ENCODE results near the gene OSBPL3. TPM values are rescaled to one million over a fixed set of nuclear protein-coding genes. Genes with fewer than 3 reads are reported as not detected.

The OSBPL3 gene
- total and polyA plus RNA-seq, 8 donors = 2.0 to 25.0 (median 9.9) TPM

DNA sequence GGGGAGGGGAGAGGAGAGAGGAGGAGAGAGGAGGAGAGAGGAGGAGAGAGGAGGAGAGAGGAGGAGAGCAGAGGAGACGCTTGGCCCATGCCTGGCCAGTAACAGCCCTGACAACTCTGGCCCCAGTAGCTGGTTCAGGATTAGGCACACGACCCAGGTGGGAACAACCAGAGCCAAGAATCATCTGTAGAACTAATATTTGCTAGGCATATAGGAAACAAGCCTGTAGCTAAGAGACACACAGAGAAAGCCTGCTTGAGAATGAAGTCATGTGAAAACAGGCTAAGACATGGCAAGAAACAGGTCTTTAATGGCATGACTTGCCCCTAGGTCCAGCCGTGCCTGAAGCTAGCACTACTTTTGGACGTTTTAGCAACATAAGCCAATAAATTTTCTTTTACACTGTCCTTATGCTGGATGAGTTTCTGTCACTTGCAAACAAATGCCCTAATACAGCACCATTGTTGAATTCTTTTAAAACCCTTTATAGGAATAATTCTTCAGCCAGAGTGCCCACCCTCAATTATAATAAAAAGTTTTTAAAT lies 17.5 kb downstream of the OSBPL3 start:
- H3K4me3 ChIP-seq = no peak overlapping the region
- H3K27me3 ChIP-seq = no peaks in the 10 kb centered on the region
- H3K9me3 ChIP-seq = no peaks in the 10 kb centered on the region
- no peak for TF ChIP-seq POLR2AphosphoS5 (IDR thresholded peaks at IDR 0.05)
- no peak for TF ChIP-seq POLR2A (IDR thresholded peaks at IDR 0.05)
- TF ChIP-seq, protein P1, sequence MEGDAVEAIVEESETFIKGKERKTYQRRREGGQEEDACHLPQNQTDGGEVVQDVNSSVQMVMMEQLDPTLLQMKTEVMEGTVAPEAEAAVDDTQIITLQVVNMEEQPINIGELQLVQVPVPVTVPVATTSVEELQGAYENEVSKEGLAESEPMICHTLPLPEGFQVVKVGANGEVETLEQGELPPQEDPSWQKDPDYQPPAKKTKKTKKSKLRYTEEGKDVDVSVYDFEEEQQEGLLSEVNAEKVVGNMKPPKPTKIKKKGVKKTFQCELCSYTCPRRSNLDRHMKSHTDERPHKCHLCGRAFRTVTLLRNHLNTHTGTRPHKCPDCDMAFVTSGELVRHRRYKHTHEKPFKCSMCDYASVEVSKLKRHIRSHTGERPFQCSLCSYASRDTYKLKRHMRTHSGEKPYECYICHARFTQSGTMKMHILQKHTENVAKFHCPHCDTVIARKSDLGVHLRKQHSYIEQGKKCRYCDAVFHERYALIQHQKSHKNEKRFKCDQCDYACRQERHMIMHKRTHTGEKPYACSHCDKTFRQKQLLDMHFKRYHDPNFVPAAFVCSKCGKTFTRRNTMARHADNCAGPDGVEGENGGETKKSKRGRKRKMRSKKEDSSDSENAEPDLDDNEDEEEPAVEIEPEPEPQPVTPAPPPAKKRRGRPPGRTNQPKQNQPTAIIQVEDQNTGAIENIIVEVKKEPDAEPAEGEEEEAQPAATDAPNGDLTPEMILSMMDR (IDR thresholded peaks at IDR 0.05) = no peak
- TF ChIP-seq EP300 (IDR thresholded peaks at IDR 0.05) = no peak
- H3K27ac ChIP-seq = no peak overlapping the region
- WGBS, 5 donors = 59 to 74% (median 64%) methylated on average over 4 of the region's 4 CpGs
- H3K4me1 ChIP-seq = peaks cover 0 to 25% (median 16%) of the 10 kb centered on the region in 4 donors
- peak in 1 of 2 donors; percentile 35 for DNase-seq
- H3K36me3 ChIP-seq = no peaks in the 10 kb centered on the region
- intact Hi-C loops (cut with DNase I; ENCODE audit: low total_unique reads) = no loop called here

- peaks cover 0 to 9% (median 3%) of the 10 kb centered on the region in 4 donors for H3K4me1 ChIP-seq
- H3K27ac ChIP-seq = no peak overlapping the region
- H3K9me3 ChIP-seq = no peaks in the 10 kb centered on the region
- 92 to 95% (median 94%) methylated on average over 6 of the region's 6 CpGs for WGBS, 5 donors
- TF ChIP-seq POLR2AphosphoS5 (IDR thresholded peaks at IDR 0.05) (no peak), POLR2A (IDR thresholded peaks at IDR 0.05) (no peak), EP300 (IDR thresholded peaks at IDR 0.05) (no peak)
- TF ChIP-seq, protein P1 (IDR thresholded peaks at IDR 0.05) = no peak
- intact Hi-C loops (cut with DNase I; ENCODE audit: low total_unique reads) = no loop called here
- no peaks in the 10 kb centered on the region for H3K27me3 ChIP-seq
- H3K36me3 ChIP-seq = no peaks in the 10 kb centered on the region
- no peak overlapping the region for H3K4me3 ChIP-seq
- no peak for DNase-seq
These were observed 20.1 kb downstream of the OSBPL3 start for GRCh38 chr7:24959735-24960485.

DNA sequence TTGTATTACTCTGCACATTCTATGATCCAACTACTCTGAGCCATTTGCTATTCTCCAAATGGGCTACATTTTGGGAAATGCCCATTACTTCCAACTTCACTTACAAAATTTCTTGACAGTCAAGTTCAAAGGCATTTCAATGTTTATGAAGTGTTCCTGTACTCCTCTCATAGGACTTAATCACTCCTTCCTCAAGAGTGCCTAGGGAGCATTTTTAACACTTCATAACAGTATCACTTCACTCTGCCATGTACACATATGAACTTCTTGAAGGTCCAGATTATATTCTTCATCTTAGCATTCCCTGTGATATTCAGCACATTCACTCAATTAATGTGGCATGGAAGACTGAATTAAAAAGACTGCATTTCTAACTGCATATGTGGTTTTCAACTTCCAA lies 21.6 kb downstream of the OSBPL3 start:
- no peaks in the 10 kb centered on the region for H3K36me3 ChIP-seq
- DNase-seq = no peak
- H3K27ac ChIP-seq = no peak overlapping the region
- H3K4me1 ChIP-seq = peaks cover 0 to 8% (median 3%) of the 10 kb centered on the region in 4 donors
- TF ChIP-seq EP300 (IDR thresholded peaks at IDR 0.05) (no peak), POLR2AphosphoS5 (IDR thresholded peaks at IDR 0.05) (no peak), POLR2A (IDR thresholded peaks at IDR 0.05) (no peak)
- TF ChIP-seq, protein P1 (IDR thresholded peaks at IDR 0.05) = no peak
- intact Hi-C loops (cut with DNase I; ENCODE audit: low total_unique reads) = no loop called here
- H3K27me3 ChIP-seq = no peaks in the 10 kb centered on the region
- H3K9me3 ChIP-seq = no peaks in the 10 kb centered on the region
- no peak overlapping the region for H3K4me3 ChIP-seq

- 84 to 97% (median 90%) methylated on average over 3 of the region's 3 CpGs for WGBS, 5 donors
- Histone ChIP-seq H3K36me3 (no peaks in the 10 kb centered on the region), H3K27me3 (no peaks in the 10 kb centered on the region), H3K4me3 (no peak overlapping the region), H3K4me1 (no peaks in the 10 kb centered on the region), H3K27ac (no peak overlapping the region), H3K9me3 (no peaks in the 10 kb centered on the region)
- no peak for TF ChIP-seq POLR2A (IDR thresholded peaks at IDR 0.05)
- TF ChIP-seq POLR2AphosphoS5 (IDR thresholded peaks at IDR 0.05) = no peak
- TF ChIP-seq, protein P1 (IDR thresholded peaks at IDR 0.05) = no peak
- intact Hi-C loops (cut with DNase I; ENCODE audit: low total_unique reads) = no loop called here
- no peak for DNase-seq
These were observed 24.0 kb downstream of the OSBPL3 start for GRCh38 chr7:24956021-24956420.
